Progenitor cell of endocrine pancreas (in vitro differentiated cells): ENCODE measurements around the gene DNAJB9. TPM values are rescaled to one million over a fixed set of nuclear protein-coding genes. Genes with fewer than 3 reads are reported as not detected.

ENCODE experiments used
- DNase-seq: peaks from one replicate; pipeline ENCODE4 v3.0.0; 2021; ENCODE audit warnings: low spot score; ENCODE audit not compliant: unreplicated experiment
- H3K27ac Mint-ChIP-seq: 2 replicates; pipeline ENCODE4 v1.8.0; 2021; ENCODE audit warnings: mild to moderate bottlenecking, moderate library complexity, mixed read lengths
- H3K27me3 Mint-ChIP-seq: 2 replicates; pipeline ENCODE4 v1.8.0; 2021; ENCODE audit warnings: mixed read lengths
- H3K36me3 Mint-ChIP-seq: 2 replicates; pipeline ENCODE4 v1.8.0; 2022; ENCODE audit warnings: mixed read lengths; ENCODE audit not compliant: insufficient read depth
- H3K4me1 Mint-ChIP-seq: 2 replicates; pipeline ENCODE4 v1.8.0; 2021; ENCODE audit warnings: low read depth, mixed read lengths
- H3K4me3 Mint-ChIP-seq: 2 replicates; pipeline ENCODE4 v1.8.0; 2021; ENCODE audit warnings: low read depth, mild to moderate bottlenecking, moderate library complexity, mixed read lengths
- H3K9me3 Mint-ChIP-seq: 2 replicates; pipeline ENCODE4 v1.8.0; 2021; ENCODE audit warnings: low read depth, mixed read lengths
- long read RNA-seq: library from polyadenylated mRNA; unstranded; transcript quantifications from one replicate; pipeline ENCODE4 v2.0.0, GENCODE V29; 2020
- total RNA-seq: library from RNA; stranded (reverse); gene quantifications from 2 replicates; pipeline ENCODE4 v1.2.1, GENCODE V29; 2021
- TF ChIP-seq, protein P1 (sequence below): fragments of 200-600 bp; sonication (generic); IDR thresholded peaks from one replicate; pipeline ENCODE4 v1.5.0; 2021; ENCODE audit warnings: antibody characterized with exemption, mild to moderate bottlenecking; ENCODE audit not compliant: unreplicated experiment

DNAJB9 gene
- total RNA-seq: 19.5 TPM in 2 replicates
- long read RNA-seq, transcript DNAJB9-201 (3 exons, 2,715 nt): major isoform, 241 of 246 reads
- long read RNA-seq, partial matches to known transcripts: 1 of 246 reads
- long read RNA-seq, other reads (novel, unspliced or antisense): 4 of 246 reads

DNA sequence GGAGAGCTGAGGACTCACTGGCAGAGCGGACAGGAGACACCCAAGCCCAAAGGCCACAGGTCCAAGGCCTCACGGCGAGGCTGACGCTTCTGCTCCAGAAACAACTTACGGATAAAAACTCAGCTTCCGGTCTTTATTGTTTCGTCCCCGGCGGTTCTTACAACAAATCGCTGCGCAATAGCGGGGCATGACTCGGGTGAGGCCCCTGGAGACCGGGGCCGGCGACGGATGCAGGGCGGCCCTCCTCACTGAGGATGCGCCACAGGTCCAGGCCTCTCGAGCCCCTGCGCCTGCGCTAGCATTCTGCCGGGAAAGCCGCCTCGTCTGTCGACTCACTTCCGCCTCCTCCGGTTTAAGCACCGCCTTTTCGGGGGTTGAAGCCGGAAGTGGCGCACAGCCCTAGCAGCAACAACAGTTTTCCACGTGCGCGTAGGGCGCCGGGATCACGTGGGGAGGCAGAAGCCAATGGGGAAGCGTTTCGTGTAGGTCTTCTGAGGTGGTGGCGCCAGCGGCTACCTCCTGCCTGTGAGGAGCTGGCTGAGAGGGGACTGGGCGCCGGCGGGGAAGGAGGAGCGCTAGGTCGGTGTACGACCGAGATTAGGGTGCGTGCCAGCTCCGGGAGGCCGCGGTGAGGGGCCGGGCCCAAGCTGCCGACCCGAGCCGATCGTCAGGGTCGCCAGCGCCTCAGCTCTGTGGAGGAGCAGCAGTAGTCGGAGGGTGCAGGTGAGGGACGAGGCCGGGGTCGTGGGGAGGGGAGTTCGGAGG lies at the start of gene DNAJB9, which contains the start of gene THAP5:
TSS of gene DNAJB9 (plus strand) at position 494 of the 765 bp plus-strand sequence. CDS start 1,853 bp downstream, outside the sequence.
TSS of gene THAP5 (minus strand) at position 326 of the 765 bp plus-strand sequence. CDS start at position 189, 137 bp downstream.
- H3K36me3 Mint-ChIP-seq: peaks cover 20% of the 10 kb centered on the region

GRCh38 chr7:108522780-108523179 lies 46.9 kb upstream of the DNAJB9 start:
- Mint-ChIP-seq H3K4me1 (peaks cover 29% of the 10 kb centered on the region), H3K36me3 (peaks cover 6% of the 10 kb centered on the region), H3K9me3 (no peaks in the 10 kb centered on the region), H3K27ac (peak overlapping the region; percentile 1), H3K27me3 (no peaks in the 10 kb centered on the region), H3K4me3 (peak overlapping the region; percentile 27)
- TF ChIP-seq, protein P1, sequence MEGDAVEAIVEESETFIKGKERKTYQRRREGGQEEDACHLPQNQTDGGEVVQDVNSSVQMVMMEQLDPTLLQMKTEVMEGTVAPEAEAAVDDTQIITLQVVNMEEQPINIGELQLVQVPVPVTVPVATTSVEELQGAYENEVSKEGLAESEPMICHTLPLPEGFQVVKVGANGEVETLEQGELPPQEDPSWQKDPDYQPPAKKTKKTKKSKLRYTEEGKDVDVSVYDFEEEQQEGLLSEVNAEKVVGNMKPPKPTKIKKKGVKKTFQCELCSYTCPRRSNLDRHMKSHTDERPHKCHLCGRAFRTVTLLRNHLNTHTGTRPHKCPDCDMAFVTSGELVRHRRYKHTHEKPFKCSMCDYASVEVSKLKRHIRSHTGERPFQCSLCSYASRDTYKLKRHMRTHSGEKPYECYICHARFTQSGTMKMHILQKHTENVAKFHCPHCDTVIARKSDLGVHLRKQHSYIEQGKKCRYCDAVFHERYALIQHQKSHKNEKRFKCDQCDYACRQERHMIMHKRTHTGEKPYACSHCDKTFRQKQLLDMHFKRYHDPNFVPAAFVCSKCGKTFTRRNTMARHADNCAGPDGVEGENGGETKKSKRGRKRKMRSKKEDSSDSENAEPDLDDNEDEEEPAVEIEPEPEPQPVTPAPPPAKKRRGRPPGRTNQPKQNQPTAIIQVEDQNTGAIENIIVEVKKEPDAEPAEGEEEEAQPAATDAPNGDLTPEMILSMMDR: no peak
- no peak for DNase-seq

More for the DNA sequence above, at the start of gene DNAJB9, which contains the start of gene THAP5:
- TF ChIP-seq, protein P1: no peak
- peak; percentile 96 for DNase-seq
- no peaks in the 10 kb centered on the region for H3K27me3 Mint-ChIP-seq
- peaks cover 23% of the 10 kb centered on the region for H3K4me1 Mint-ChIP-seq
- peak within 1 kb of the TSS; percentile 100 for H3K27ac Mint-ChIP-seq
- H3K9me3 Mint-ChIP-seq: no peaks in the 10 kb centered on the region
- peak within 1 kb of the TSS; percentile 95 for H3K4me3 Mint-ChIP-seq

GRCh38 chr7:108525327-108525984 lies 44.2 kb upstream of the DNAJB9 start:
- Mint-ChIP-seq H3K4me1 (peaks cover 33% of the 10 kb centered on the region), H3K27me3 (no peaks in the 10 kb centered on the region), H3K36me3 (no peaks in the 10 kb centered on the region), H3K27ac (peak overlapping the region; percentile 98), H3K9me3 (no peaks in the 10 kb centered on the region), H3K4me3 (peak overlapping the region; percentile 94)
- no peak for DNase-seq
- TF ChIP-seq, protein P1: no peak

DNA sequence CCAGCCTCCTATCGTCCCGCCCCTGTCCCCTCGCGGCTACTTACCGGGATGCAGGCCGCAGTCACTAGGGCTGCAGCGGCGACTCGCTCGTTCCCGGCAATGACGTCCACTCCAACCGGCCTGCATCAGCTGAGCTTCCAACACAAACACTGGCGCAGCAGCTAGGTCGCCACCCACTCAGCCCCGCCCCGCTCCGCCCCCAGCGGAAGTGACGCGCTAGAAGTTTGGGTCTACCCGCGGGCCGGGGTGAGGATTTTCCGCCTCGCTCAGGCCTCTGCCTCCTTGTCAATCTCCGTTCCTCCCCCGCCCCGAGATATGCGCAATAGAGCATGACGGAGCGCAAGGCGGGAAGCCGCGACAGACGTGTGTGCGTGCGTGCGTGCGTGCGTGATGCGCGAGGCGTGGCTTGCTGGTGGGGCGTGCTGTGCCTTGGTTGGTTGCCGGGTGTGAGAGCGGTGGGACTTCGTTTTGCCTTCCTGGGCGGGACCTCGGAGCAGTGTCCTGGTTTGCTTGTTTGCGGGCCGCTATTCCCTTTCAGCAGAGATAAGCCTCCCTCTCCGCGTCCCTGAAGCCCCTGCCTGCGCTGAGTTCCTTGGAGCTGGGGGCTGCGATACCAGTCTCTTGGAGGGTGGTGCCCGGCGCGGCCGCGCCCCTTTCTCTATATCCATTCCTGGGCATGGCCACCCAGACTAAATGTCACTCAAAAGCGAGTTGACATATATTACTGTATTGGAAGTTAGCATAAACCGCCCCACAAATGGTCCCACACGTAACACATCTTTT lies 43.5 kb upstream of the DNAJB9 start, which contains the start of gene PNPLA8:
TSS of gene PNPLA8 (minus strand) at position 151 of the 783 bp plus-strand sequence. CDS start 10,644 bp downstream, outside the sequence.
- Mint-ChIP-seq H3K36me3 (no peaks in the 10 kb centered on the region), H3K4me3 (peak within 1 kb of the TSS; percentile 94), H3K9me3 (no peaks in the 10 kb centered on the region), H3K27ac (peak within 1 kb of the TSS; percentile 98), H3K4me1 (peaks cover 33% of the 10 kb centered on the region), H3K27me3 (no peaks in the 10 kb centered on the region)
- TF ChIP-seq, protein P1: peak; percentile 20
- peak; percentile 99 for DNase-seq

- Mint-ChIP-seq H3K4me3 (peak overlapping the region; percentile 94), H3K36me3 (no peaks in the 10 kb centered on the region), H3K27me3 (no peaks in the 10 kb centered on the region), H3K4me1 (peaks cover 30% of the 10 kb centered on the region), H3K9me3 (no peaks in the 10 kb centered on the region), H3K27ac (peak overlapping the region; percentile 98)
- TF ChIP-seq, protein P1: no peak
- DNase-seq: no peak
Measured at GRCh38 chr7:108526768-108527017, 43.0 kb upstream of the DNAJB9 start.
